GM21526 (cell line): ENCODE measurements around the gene CERCAM.
"Not testable (repeated sequence)": the region's sequence is repeated elsewhere in the genome, so short reads cannot be mapped to it uniquely, and the experiment has no call there.

ENCODE experiments used
- ATAC-seq: cut with Tn5 transposase; IDR thresholded peaks from one replicate; pipeline ENCODE4 v1.9.1; 2021; ENCODE audit warnings: moderate library complexity; ENCODE audit not compliant: unreplicated experiment, low FRiP score

The CERCAM gene

GRCh38 chr9:128416432-128417019 lies 4.1 kb upstream of the CERCAM start:
- ATAC-seq = no peak

GRCh38 chr9:128419061-128419925 lies 1.4 kb upstream of the CERCAM start:
- ATAC-seq = no peak

GRCh38 chr9:128420060-128420650 lies 502 bp upstream of the CERCAM start:
- peak; percentile 70 for ATAC-seq

GRCh38 chr9:128421482-128421996 lies 882 bp downstream of the CERCAM start:
- no peak for ATAC-seq

- ATAC-seq = not testable (repeated sequence)
Measured at GRCh38 chr9:128422022-128422782, 1.5 kb downstream of the CERCAM start.

- ATAC-seq = no peak
Measured at GRCh38 chr9:128422783-128423150, 2.1 kb downstream of the CERCAM start.

- ATAC-seq = not testable (repeated sequence)
Measured at GRCh38 chr9:128423356-128423755, 2.7 kb downstream of the CERCAM start.

GRCh38 chr9:128424268-128424780 lies 3.7 kb downstream of the CERCAM start:
- ATAC-seq = no peak

GRCh38 chr9:128428644-128429512 lies 8.2 kb downstream of the CERCAM start:
- no peak for ATAC-seq

GRCh38 chr9:128429513-128430086 lies 8.9 kb downstream of the CERCAM start:
- no peak for ATAC-seq

GRCh38 chr9:128431207-128431606 lies 10.6 kb downstream of the CERCAM start:
- ATAC-seq = no peak

- ATAC-seq = no peak
Measured at GRCh38 chr9:128434340-128434739, 13.7 kb downstream of the CERCAM start.

GRCh38 chr9:128435611-128436010 lies 15.0 kb downstream of the CERCAM start:
- ATAC-seq = no peak

- ATAC-seq = peak; percentile 72
Measured at GRCh38 chr9:128438343-128439109, 17.9 kb downstream of the CERCAM start.

GRCh38 chr9:128439273-128439672 lies 18.6 kb downstream of the CERCAM start:
- ATAC-seq = no peak

GRCh38 chr9:128442150-128442549 lies 21.5 kb downstream of the CERCAM start:
- ATAC-seq = no peak

GRCh38 chr9:128446505-128446904 lies 25.8 kb downstream of the CERCAM start:
- ATAC-seq = not testable (repeated sequence)

- no peak for ATAC-seq
Measured at GRCh38 chr9:128448746-128449145, 28.1 kb downstream of the CERCAM start.
